ENCODE results near the gene FMNL2. TPM values are rescaled to one million over a fixed set of nuclear protein-coding genes. Genes with fewer than 3 reads are reported as not detected.

The FMNL2 gene
- total RNA-seq, 4 donors from 2014 or later, result 25.2 to 35.0 (median 27.4) TPM

GRCh38 chr2:152569186-152569585 is 234.2 kb downstream of the FMNL2 start:
- no peak for ATAC-seq
- Histone ChIP-seq H3K36me3 (no peaks in the 10 kb centered on the region), H3K9me3 (no peaks in the 10 kb centered on the region), H3K4me1 (peaks cover 0 to 18% (median 0%) of the 10 kb centered on the region in 3 donors), H3K27ac (no peak overlapping the region), H3K4me3 (no peak overlapping the region), H3K27me3 (no peaks in the 10 kb centered on the region)
- WGBS, 2 donors (ENCODE audit: low coverage in 1 of 2), result 92 to 98% methylated on average over 2 to 6 of the region's 7 CpGs
- TF ChIP-seq, protein P1, sequence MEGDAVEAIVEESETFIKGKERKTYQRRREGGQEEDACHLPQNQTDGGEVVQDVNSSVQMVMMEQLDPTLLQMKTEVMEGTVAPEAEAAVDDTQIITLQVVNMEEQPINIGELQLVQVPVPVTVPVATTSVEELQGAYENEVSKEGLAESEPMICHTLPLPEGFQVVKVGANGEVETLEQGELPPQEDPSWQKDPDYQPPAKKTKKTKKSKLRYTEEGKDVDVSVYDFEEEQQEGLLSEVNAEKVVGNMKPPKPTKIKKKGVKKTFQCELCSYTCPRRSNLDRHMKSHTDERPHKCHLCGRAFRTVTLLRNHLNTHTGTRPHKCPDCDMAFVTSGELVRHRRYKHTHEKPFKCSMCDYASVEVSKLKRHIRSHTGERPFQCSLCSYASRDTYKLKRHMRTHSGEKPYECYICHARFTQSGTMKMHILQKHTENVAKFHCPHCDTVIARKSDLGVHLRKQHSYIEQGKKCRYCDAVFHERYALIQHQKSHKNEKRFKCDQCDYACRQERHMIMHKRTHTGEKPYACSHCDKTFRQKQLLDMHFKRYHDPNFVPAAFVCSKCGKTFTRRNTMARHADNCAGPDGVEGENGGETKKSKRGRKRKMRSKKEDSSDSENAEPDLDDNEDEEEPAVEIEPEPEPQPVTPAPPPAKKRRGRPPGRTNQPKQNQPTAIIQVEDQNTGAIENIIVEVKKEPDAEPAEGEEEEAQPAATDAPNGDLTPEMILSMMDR (IDR thresholded peaks at IDR 0.05), result no peak
- no peak for TF ChIP-seq EP300 (IDR thresholded peaks at IDR 0.05)
- no peak for TF ChIP-seq POLR2AphosphoS5 (IDR thresholded peaks at IDR 0.05)
- TF ChIP-seq POLR2A (IDR thresholded peaks at IDR 0.05), result no peak

DNA sequence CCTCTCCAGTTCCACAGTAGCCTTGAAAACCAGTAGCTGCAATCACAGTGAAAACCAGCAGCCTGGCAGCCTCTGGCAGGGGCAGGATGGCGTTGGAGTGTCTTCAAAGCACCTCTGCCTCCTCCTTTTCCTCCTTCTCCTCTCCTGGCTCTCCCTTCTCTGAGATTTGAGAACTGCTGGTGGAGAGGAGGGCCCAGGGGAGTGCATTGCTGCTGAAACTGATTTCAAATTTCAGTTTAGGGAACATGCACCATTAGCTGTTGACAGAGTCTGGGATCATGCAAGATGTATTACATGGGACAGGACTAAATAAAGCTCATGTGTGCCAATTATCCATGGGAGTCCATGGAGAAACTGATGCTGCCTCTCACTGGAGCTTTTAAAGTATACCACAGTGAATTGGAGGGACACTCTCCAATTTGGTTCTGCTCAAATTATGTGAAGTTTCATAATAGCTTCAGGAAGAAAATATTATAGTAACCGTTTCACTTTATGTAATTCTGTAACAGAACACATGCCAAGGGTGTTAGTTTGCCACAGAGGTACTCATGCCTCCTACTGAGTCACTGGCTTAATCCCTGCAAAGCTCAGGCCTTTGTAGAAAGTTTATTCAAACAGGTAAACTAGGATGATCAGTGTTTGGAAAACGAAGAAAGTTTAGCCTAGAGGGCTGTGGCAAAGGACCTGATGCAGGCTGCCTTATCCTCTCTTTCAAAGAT is 236.2 kb downstream of the FMNL2 start:
- TF ChIP-seq, protein P1 (IDR thresholded peaks at IDR 0.05), result no peak
- TF ChIP-seq EP300 (IDR thresholded peaks at IDR 0.05) (no peak), POLR2AphosphoS5 (IDR thresholded peaks at IDR 0.05) (no peak), POLR2A (IDR thresholded peaks at IDR 0.05) (no peak)
- Histone ChIP-seq H3K27ac (peak overlapping the region in 2 of 4 donors; percentile 5 to 9), H3K9me3 (no peaks in the 10 kb centered on the region), H3K36me3 (no peaks in the 10 kb centered on the region), H3K4me1 (peaks cover 0 to 16% (median 0%) of the 10 kb centered on the region in 3 donors), H3K27me3 (no peaks in the 10 kb centered on the region), H3K4me3 (no peak overlapping the region)
- 40 to 56% methylated on average over 3 of the region's 3 CpGs for WGBS, 2 donors (ENCODE audit: low coverage in 1 of 2)
- ATAC-seq, result peak; percentile 58

DNA sequence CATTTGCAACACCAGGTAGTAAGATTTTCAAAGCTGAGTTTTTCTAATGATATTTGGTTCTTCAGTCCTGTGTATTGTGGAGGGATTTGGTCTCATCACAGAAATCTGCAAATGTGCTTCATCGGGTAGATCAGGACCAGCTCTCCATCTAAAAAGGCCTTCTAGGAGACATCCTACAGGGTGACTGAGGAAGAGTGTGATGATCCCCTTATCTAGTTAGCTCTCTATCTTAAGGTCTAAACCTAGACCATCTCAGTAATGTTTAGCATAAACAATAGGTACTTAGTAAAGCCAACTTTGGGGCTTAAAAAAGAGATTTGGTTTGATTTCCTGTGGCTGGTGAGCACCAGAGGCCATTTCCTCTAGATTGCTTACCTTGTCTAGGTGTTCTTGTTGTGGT is 237.1 kb downstream of the FMNL2 start:
- TF ChIP-seq, protein P1 (IDR thresholded peaks at IDR 0.05), result no peak
- TF ChIP-seq POLR2AphosphoS5 (IDR thresholded peaks at IDR 0.05), result no peak
- no peak for TF ChIP-seq EP300 (IDR thresholded peaks at IDR 0.05)
- TF ChIP-seq POLR2A (IDR thresholded peaks at IDR 0.05), result no peak
- 100% methylated on average over 1 of the region's 1 CpG; no CpG with 5 or more reads in 1 of the 2 donors for WGBS, 2 donors (ENCODE audit: low coverage in 1 of 2)
- H3K27ac ChIP-seq, result no peak overlapping the region
- no peak for ATAC-seq
- H3K4me3 ChIP-seq, result no peak overlapping the region
- H3K27me3 ChIP-seq, result no peaks in the 10 kb centered on the region
- peaks cover 0 to 8% (median 0%) of the 10 kb centered on the region in 3 donors for H3K4me1 ChIP-seq
- no peaks in the 10 kb centered on the region for H3K36me3 ChIP-seq
- no peaks in the 10 kb centered on the region for H3K9me3 ChIP-seq

GRCh38 chr2:152573168-152573567 is 238.2 kb downstream of the FMNL2 start:
- H3K27ac ChIP-seq, result no peak overlapping the region
- peaks cover 0 to 8% (median 0%) of the 10 kb centered on the region in 3 donors for H3K4me1 ChIP-seq
- no peak overlapping the region for H3K4me3 ChIP-seq
- H3K36me3 ChIP-seq, result no peaks in the 10 kb centered on the region
- no peak for TF ChIP-seq POLR2AphosphoS5 (IDR thresholded peaks at IDR 0.05)
- TF ChIP-seq, protein P1 (IDR thresholded peaks at IDR 0.05), result no peak
- TF ChIP-seq POLR2A (IDR thresholded peaks at IDR 0.05), result no peak
- TF ChIP-seq EP300 (IDR thresholded peaks at IDR 0.05), result no peak
- no peaks in the 10 kb centered on the region for H3K9me3 ChIP-seq
- H3K27me3 ChIP-seq, result no peaks in the 10 kb centered on the region
- ATAC-seq, result peak; percentile 68
- WGBS, 2 donors (ENCODE audit: low coverage in 1 of 2), result 37 to 76% methylated on average over 3 to 4 of the region's 4 CpGs

GRCh38 chr2:152577579-152577978 is 242.6 kb downstream of the FMNL2 start:
- ATAC-seq, result no peak
- Histone ChIP-seq H3K9me3 (no peaks in the 10 kb centered on the region), H3K36me3 (peaks cover 0 to 10% of the 10 kb centered on the region in 2 donors), H3K27ac (no peak overlapping the region), H3K4me1 (no peaks in the 10 kb centered on the region), H3K4me3 (no peak overlapping the region), H3K27me3 (no peaks in the 10 kb centered on the region)
- TF ChIP-seq, protein P1 (IDR thresholded peaks at IDR 0.05), result no peak
- TF ChIP-seq POLR2A (IDR thresholded peaks at IDR 0.05) (no peak), EP300 (IDR thresholded peaks at IDR 0.05) (no peak), POLR2AphosphoS5 (IDR thresholded peaks at IDR 0.05) (no peak)
- WGBS, 2 donors (ENCODE audit: low coverage in 1 of 2), result 15 to 40% methylated on average over 1 of the region's 1 CpG
